HEK293T (cell line): ENCODE measurements around the gene GNPDA1.

Experiments
- CTCF ChIA-PET: fragments of 350-600 bp; formaldehyde crosslinking; extraction: SDS; loops from one replicate; lab custom pipeline; 2021; ENCODE audit warnings: antibody characterized with exemption, inconsistent platforms; lab: Yijun Ruan, JAX
- POLR2A ChIA-PET: fragments of 350-600 bp; formaldehyde crosslinking; extraction: SDS; loops from one replicate; lab custom pipeline; 2020; ENCODE audit warnings: antibody characterized with exemption, inconsistent platforms; lab: Yijun Ruan, JAX
- DNase-seq: peaks from one replicate; pipeline ENCODE4 v3.0.0; 2012; ENCODE audit warnings: mixed read lengths; ENCODE audit errors: extremely low spot score
- ARNT ChIP-seq: fragments of 450-650 bp; IDR thresholded peaks from 2 replicates; pipeline ENCODE4 v1.6.1; 2017; ENCODE audit warnings: mild to moderate bottlenecking
- BHLHE40 ChIP-seq: fragments of 450-650 bp; IDR thresholded peaks from 2 replicates; pipeline ENCODE4 v1.6.1; 2016; ENCODE audit warnings: mild to moderate bottlenecking, moderate library complexity, borderline replicate concordance
- CTBP1 ChIP-seq: fragments of 450-650 bp; IDR thresholded peaks from 2 replicates; pipeline ENCODE4 v1.6.1; 2016; ENCODE audit warnings: borderline replicate concordance
- ELF4 ChIP-seq: fragments of 450-650 bp; IDR thresholded peaks from 2 replicates; pipeline ENCODE4 v1.6.1; 2017; ENCODE audit warnings: antibody characterized with exemption
- FOXA1 ChIP-seq: fragments of 450-650 bp; IDR thresholded peaks from 2 replicates; pipeline ENCODE4 v1.6.1; 2016; ENCODE audit warnings: mild to moderate bottlenecking
- FOXM1 ChIP-seq: fragments of 450-650 bp; IDR thresholded peaks from 2 replicates; pipeline ENCODE4 v1.6.1; 2017; ENCODE audit warnings: mild to moderate bottlenecking, borderline replicate concordance
- HDGF ChIP-seq: fragments of 450-650 bp; IDR thresholded peaks from 2 replicates; pipeline ENCODE4 v1.6.1; 2017; ENCODE audit warnings: antibody characterized with exemption, borderline replicate concordance
- L3MBTL2 ChIP-seq: fragments of 450-650 bp; conservative IDR thresholded peaks from 2 replicates; pipeline ENCODE4 v1.6.1; 2016; ENCODE audit warnings: mild to moderate bottlenecking
- LEF1 ChIP-seq: fragments of 450-650 bp; IDR thresholded peaks from 2 replicates; pipeline ENCODE4 v1.6.1; 2017; ENCODE audit warnings: mild to moderate bottlenecking, borderline replicate concordance
- NFRKB ChIP-seq: fragments of 450-650 bp; IDR thresholded peaks from 2 replicates; pipeline ENCODE4 v1.6.1; 2016; ENCODE audit warnings: mild to moderate bottlenecking, moderate library complexity
- PKNOX1 ChIP-seq: fragments of 450-650 bp; IDR thresholded peaks from 2 replicates; pipeline ENCODE4 v1.6.1; 2016
- SP1 ChIP-seq: fragments of 450-650 bp; IDR thresholded peaks from 2 replicates; pipeline ENCODE4 v1.6.1; 2017
- SUZ12 ChIP-seq: fragments of 450-650 bp; IDR thresholded peaks from 2 replicates; pipeline ENCODE4 v1.6.1; 2016; ENCODE audit warnings: mild to moderate bottlenecking
- TARDBP ChIP-seq: fragments of 450-650 bp; IDR thresholded peaks from 2 replicates; pipeline ENCODE4 v1.6.1; 2016
- ZNF384 ChIP-seq: fragments of 450-650 bp; IDR thresholded peaks from 2 replicates; pipeline ENCODE4 v1.6.1; 2016

The GNPDA1 gene

GRCh38 chr5:142015781-142016533 lies 3.1 kb upstream of the GNPDA1 start:
- DNase-seq = no peak
- ChIA-PET CTCF (interaction anchor here (0.8 to 4.4 kb wide), 4 partner anchors 9 to 128 kb away, joined by 3 to 57 read pairs (median 4); partner anchors contain the start of gene RNF14), POLR2A (interaction anchor here (1.4 to 2.3 kb wide), 2 partner anchors 9 to 47 kb away, joined by 3 to 8 read pairs; partner anchors contain the start of gene RNF14)
- TF ChIP-seq FOXM1 = no peak
- TF ChIP-seq CTBP1 = no peak
- no peak for TF ChIP-seq L3MBTL2
- no peak for TF ChIP-seq PKNOX1
- TF ChIP-seq LEF1 = no peak

- ChIA-PET POLR2A (interaction anchor here (2.3 to 3.8 kb wide), 2 partner anchors 10 to 94 kb away, joined by 8 to 33 read pairs; partner anchors contain the start of gene NDFIP1), CTCF (interaction anchor here (1.3 to 4.4 kb wide), 3 partner anchors 9 to 129 kb away, joined by 4 to 57 read pairs (median 5); partner anchors contain the start of gene RNF14)
- TF ChIP-seq ZNF384 (no peak), TARDBP (no peak), HDGF (no peak), L3MBTL2 (no peak), SUZ12 (no peak), BHLHE40 (no peak), SP1 (no peak), FOXM1 (no peak), PKNOX1 (no peak)
Measured at GRCh38 chr5:142014911-142015584, 2.2 kb upstream of the GNPDA1 start.

GRCh38 chr5:142013734-142014521 lies 1.1 kb upstream of the GNPDA1 start:
- POLR2A ChIA-PET = interaction anchor here (1.2 to 3.8 kb wide), 8 partner anchors 11 to 129 kb away, joined by 3 to 33 read pairs (median 6); partner anchors contain the start of genes NDFIP1 and RNF14
- TF ChIP-seq HDGF (no peak), ARNT (no peak)
- DNase-seq = no peak

More at GRCh38 chr5:142014911-142015584, 2.2 kb upstream of the GNPDA1 start:
- DNase-seq = peak; percentile 32

GRCh38 chr5:142012186-142012785 lies 541 bp downstream of the GNPDA1 start:
- CTCF ChIA-PET = interaction anchor here (0.5 to 4.4 kb wide), 25 partner anchors 9 to 751 kb away, joined by 3 to 57 read pairs (median 5); partner anchors contain the start of genes NDFIP1 and RNF14
- no peak for TF ChIP-seq HDGF
- no peak for TF ChIP-seq SUZ12
- no peak for TF ChIP-seq NFRKB
- no peak for TF ChIP-seq L3MBTL2
- TF ChIP-seq SP1 = no peak
- TF ChIP-seq TARDBP = no peak
- TF ChIP-seq BHLHE40 = no peak
- TF ChIP-seq ELF4 = no peak
- no peak for TF ChIP-seq LEF1
- no peak for TF ChIP-seq FOXM1
- DNase-seq = peak; percentile 67
- POLR2A ChIA-PET = interaction anchor here (0.6 to 3.8 kb wide), 19 partner anchors 9 to 155 kb away, joined by 3 to 33 read pairs (median 3); partner anchors contain the start of genes NDFIP1 and RNF14

More at GRCh38 chr5:142013734-142014521, 1.1 kb upstream of the GNPDA1 start:
- CTCF ChIA-PET = interaction anchor here (0.8 to 4.4 kb wide), 3 partner anchors 74 to 130 kb away, joined by 3 to 57 read pairs (median 13); partner anchors contain the start of gene NDFIP1

DNA sequence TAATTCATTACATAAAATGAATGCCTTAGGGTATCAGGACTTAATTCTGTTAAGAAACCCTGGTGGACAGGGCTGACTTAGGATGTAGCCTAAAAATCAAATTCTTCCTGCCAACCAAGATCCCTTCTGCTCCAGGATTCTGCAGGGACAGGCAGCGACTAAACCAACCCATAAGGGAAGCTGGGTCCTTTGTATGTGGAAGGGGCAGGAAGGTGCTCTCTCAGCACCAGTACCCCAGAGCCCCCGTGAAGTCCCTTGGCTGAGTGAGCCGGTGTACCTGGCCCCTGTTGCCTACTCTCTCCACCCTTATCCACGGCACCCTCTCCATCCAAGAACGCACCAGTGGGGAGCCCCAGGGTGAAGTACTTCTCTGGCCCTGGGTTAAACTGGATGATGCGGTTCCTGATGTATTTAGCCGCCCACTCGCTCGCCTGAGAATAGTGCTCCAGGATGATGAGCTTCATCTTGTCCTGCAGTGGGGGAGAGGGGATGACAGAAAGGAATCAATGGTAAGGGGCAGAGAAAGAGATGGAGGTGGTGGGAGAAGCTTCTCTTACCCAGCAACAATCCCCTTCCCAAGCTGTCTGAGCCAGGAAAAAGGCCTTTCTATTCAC lies 1.1 kb downstream of the GNPDA1 start:
- DNase-seq = no peak
- POLR2A ChIA-PET = interaction anchor here (0.8 to 3.8 kb wide), 8 partner anchors 9 to 133 kb away, joined by 3 to 33 read pairs (median 6); partner anchors contain the start of genes NDFIP1 and RNF14
- CTCF ChIA-PET = interaction anchor here (0.5 to 4.4 kb wide), 23 partner anchors 9 to 1336 kb away, joined by 3 to 57 read pairs (median 5); partner anchors contain the start of genes NDFIP1 and RNF14
- no peak for TF ChIP-seq PKNOX1
- no peak for TF ChIP-seq L3MBTL2
- TF ChIP-seq ELF4 = no peak
- TF ChIP-seq TARDBP = no peak
- no peak for TF ChIP-seq SP1
- TF ChIP-seq ARNT = no peak
- no peak for TF ChIP-seq FOXA1
- TF ChIP-seq HDGF = no peak
- no peak for TF ChIP-seq ZNF384
- TF ChIP-seq CTBP1 = no peak
- no peak for TF ChIP-seq NFRKB
